HCT116 (cell line): ENCODE measurements around the gene ZMYND10. TPM values are rescaled to one million over a fixed set of nuclear protein-coding genes. Genes with fewer than 3 reads are reported as not detected.
A peak's percentile ranks its signal among the peaks of the same experiment; 100 is the strongest.

Experiments
- ATAC-seq: fragments of 200-7000 bp; cut with Tn5 transposase; 2 replicates; pipeline ENCODE4 v1.9.1; 2020; ENCODE audit warnings: mild to moderate bottlenecking, moderate library complexity
- BruUV-seq: library from RNA; stranded (reverse); fragments of 400-500 nt; replicated peaks from 2 replicates; lab custom pipeline; 2021; lab: Mats Ljungman, UMichigan
- CTCF ChIA-PET: fragments of 300-600 bp; sonication (Branson Sonifier 250); formaldehyde crosslinking; loops from one replicate; lab custom pipeline; 2021; ENCODE audit warnings: antibody characterized with exemption; lab: Charles Lee
- POLR2A ChIA-PET: fragments of 300-600, 350-600 bp; sonication (Branson Sonifier 250); formaldehyde crosslinking; loops from one replicate; lab custom pipeline; 2021; ENCODE audit warnings: antibody characterized with exemption; lab: Charles Lee
- RAD21 ChIA-PET, 2 experiments: fragments of 300-600 bp; sonication (Branson Sonifier 250); formaldehyde crosslinking; loops; one replicate each; lab custom pipeline; 2023; ENCODE audit warnings: low total read pairs in 2 of 2; ENCODE audit not compliant: uncharacterized antibody in 2 of 2, unreplicated experiment in 2 of 2, low non-redundant PET in 1 of 2; lab: Charles Lee
- DNase-seq: peaks from one replicate; pipeline ENCODE4 v3.0.0-alpha.2; 2010; ENCODE audit warnings: low read depth, low spot score
- H2AFZ ChIP-seq: fragments of 200-600 bp; shearing (Covaris generic), sonication (generic); 2 replicates; pipeline ENCODE4 v1.6.1; 2017; ENCODE audit warnings: low read depth, mixed run types, mixed read lengths, antibody characterized with exemption, low read length; ENCODE audit not compliant: poor library complexity, severe bottlenecking
- H3K27ac ChIP-seq: 2 replicates; pipeline ENCODE4 v1.5.1; 2012; ENCODE audit warnings: low read depth, low read length
- H3K27me3 ChIP-seq: fragments of 200-600 bp; sonication (generic); 2 replicates; pipeline ENCODE4 v1.6.1; 2016; ENCODE audit warnings: mixed run types, low read length, mixed read lengths; ENCODE audit not compliant: insufficient read depth
- H3K36me3 ChIP-seq, 2 experiments: fragments of 200-500 bp in 1 of 2; fragments of 200-600 bp in 1 of 2; sonication (Bioruptor generic) in 1 of 2; sonication (generic) in 1 of 2; 2 replicates each; pipeline versions ENCODE4 v1.5.1 to v1.6.1; 2014 to 2016; ENCODE audit warnings: low read length in 2 of 2, inconsistent platforms in 1 of 2, mixed read lengths in 1 of 2, mixed run types in 1 of 2; ENCODE audit not compliant: insufficient read depth in 2 of 2, control insufficient read depth in 1 of 2
- H3K4me1 ChIP-seq, 2 experiments: fragments of 200-600 bp in 1 of 2; sonication (generic) in 1 of 2; 2 replicates each; pipeline versions ENCODE4 v1.5.1 to v1.6.1; 2012 to 2017; ENCODE audit warnings: low read length in 2 of 2, inconsistent platforms in 1 of 2, mild to moderate bottlenecking in 1 of 2, mixed read lengths in 1 of 2, mixed run types in 1 of 2, moderate library complexity in 1 of 2; ENCODE audit not compliant: insufficient read depth in 2 of 2, control insufficient read depth in 1 of 2
- H3K4me2 ChIP-seq: fragments of 200-600 bp; sonication (generic); 2 replicates; pipeline ENCODE4 v1.6.1; 2017; ENCODE audit warnings: mixed run types, low read length, mixed read lengths
- H3K4me3 ChIP-seq, 2 experiments: fragments of 200-600 bp in 1 of 2; sonication (generic) in 1 of 2; replicated peaks in 1 of 2; 2 replicates each; pipeline ENCODE4 v1.5.1; 2011 to 2016; ENCODE audit warnings: low read length in 2 of 2, control low read depth in 1 of 2, low read depth in 1 of 2, mild to moderate bottlenecking in 1 of 2, mixed read lengths in 1 of 2, mixed run types in 1 of 2
- H3K79me2 ChIP-seq: fragments of 200-600 bp; sonication (generic); 2 replicates; pipeline ENCODE4 v1.6.1; 2017; ENCODE audit warnings: mild to moderate bottlenecking, mixed run types, low read length, moderate library complexity, mixed read lengths; ENCODE audit not compliant: insufficient read depth
- H3K9ac ChIP-seq: fragments of 200-600 bp; sonication (generic); 2 replicates; pipeline ENCODE4 v1.6.1; 2016; ENCODE audit warnings: low read length, mixed read lengths
- H3K9me2 ChIP-seq: fragments of 200-600 bp; sonication (generic), shearing (Covaris generic); 2 replicates; pipeline ENCODE4 v1.6.1; 2017; ENCODE audit warnings: mixed run types, mild to moderate bottlenecking, moderate library complexity; ENCODE audit not compliant: insufficient read depth
- H3K9me3 ChIP-seq, 2 experiments: fragments of 200-500 bp in 1 of 2; fragments of 200-600 bp in 1 of 2; sonication (Bioruptor generic) in 1 of 2; sonication (generic) in 1 of 2; 2 replicates each; pipeline ENCODE4 v1.6.1; 2014 to 2017; ENCODE audit warnings: low read length in 2 of 2, mixed read lengths in 2 of 2, inconsistent platforms in 1 of 2, low read depth in 1 of 2, mild to moderate bottlenecking in 1 of 2, mixed run types in 1 of 2, moderate library complexity in 1 of 2; ENCODE audit not compliant: control insufficient read depth in 1 of 2, insufficient read depth in 1 of 2
- H4K20me1 ChIP-seq: fragments of 200-600 bp; sonication (generic), shearing (Covaris generic); 2 replicates; pipeline ENCODE4 v1.6.1; 2017; ENCODE audit warnings: mixed run types, mild to moderate bottlenecking, moderate library complexity; ENCODE audit not compliant: insufficient read depth
- ELF1 ChIP-seq: IDR thresholded peaks from 2 replicates; pipeline ENCODE4 v1.6.1; 2012; ENCODE audit warnings: low read depth, borderline replicate concordance
- EZH2 ChIP-seq: fragments of 200-600 bp; sonication (generic); IDR thresholded peaks from 2 replicates; pipeline ENCODE4 v1.6.1; 2017; ENCODE audit warnings: antibody characterized with exemption, mixed run types
- REST ChIP-seq: IDR thresholded peaks from 2 replicates; pipeline ENCODE4 v1.6.1; 2012; ENCODE audit warnings: low read depth
- TCF7L2 ChIP-seq: IDR thresholded peaks from 2 replicates; pipeline ENCODE4 v1.7.0; 2011; ENCODE audit warnings: borderline replicate concordance, inconsistent platforms; ENCODE audit not compliant: insufficient read depth, insufficient read length; ENCODE audit errors: extremely low read depth
- YY1 ChIP-seq: IDR thresholded peaks from 2 replicates; pipeline ENCODE4 v1.6.1; 2011; ENCODE audit warnings: low read length, low read depth, moderate library complexity, mild to moderate bottlenecking; ENCODE audit not compliant: insufficient replicate concordance; ENCODE audit errors: extremely low read depth
- ZBTB33 ChIP-seq: IDR thresholded peaks from 2 replicates; pipeline ENCODE4 v1.6.1; 2011; ENCODE audit warnings: mild to moderate bottlenecking, low read length, moderate library complexity; ENCODE audit not compliant: insufficient replicate concordance; ENCODE audit errors: extremely low read depth
- intact Hi-C: fragments of 100-400 bp; cut with micrococcal nuclease; formaldehyde crosslinking; loops from 2 replicates; pipeline ENCODE4 v1.10.0; 2022
- total RNA-seq: library from RNA; stranded (reverse); gene quantifications from one replicate; pipeline ENCODE4 v1.2.1, GENCODE V29; 2021; ENCODE audit not compliant: unreplicated experiment

ZMYND10 gene
- total RNA-seq, 1 experiment from 2014 or later, result 3.3 TPM

- Histone ChIP-seq H3K36me3 (peaks cover 9 to 25% of the 10 kb centered on the region in 2 experiments; a peak in 2 of 4 replicates), H3K4me2 (no peak overlapping the region), H2AFZ (no peak overlapping the region), H3K4me3 (no peak overlapping the region), H3K27me3 (no peaks in the 10 kb centered on the region), H4K20me1 (no peaks in the 10 kb centered on the region), H3K4me1 (peaks cover 41 to 67% of the 10 kb centered on the region in 2 experiments), H3K9ac (no peak overlapping the region), H3K27ac (peak overlapping the region; percentile 93; the same call in 1 of the 2 replicates), H3K9me2 (no peaks in the 10 kb centered on the region), H3K9me3 (no peaks in the 10 kb centered on the region), H3K79me2 (peaks cover 56% of the 10 kb centered on the region)
- CTCF ChIA-PET, result interaction anchor here (0.8 kb wide), 1 partner anchor 46 kb away, joined by 3 read pairs; no protein-coding TSS in a partner anchor
- POLR2A ChIA-PET, result interaction anchor here (1.3 kb wide), 1 partner anchor 14 kb away, joined by 4 read pairs; no protein-coding TSS in a partner anchor
- intact Hi-C loops, result no loop called here
- ATAC-seq (no peak), DNase-seq (no peak)
- TF ChIP-seq TCF7L2 (no peak), ELF1 (no peak), ZBTB33 (no peak), REST (no peak), EZH2 (no peak), YY1 (no peak)
- BruUV-seq, result no TSS peak
- RAD21 ChIA-PET, result interaction anchor here in 1 of 2 experiments (1.5 kb wide), 1 partner anchor 24 kb away, joined by 4 read pairs; the partner anchor contains the start of genes HYAL3 and NAA80
Observed at GRCh38 chr3:50323092-50323600, 22.4 kb downstream of the ZMYND10 start.
